Iris pigment epithelial cell (primary cell): Measurements from ENCODE around the gene ARHGEF10L.

ENCODE experiments used
- DNase-seq: peaks from one replicate; pipeline ENCODE4 v3.0.0-alpha.2; 2011; ENCODE audit warnings: low read depth

ARHGEF10L gene

DNA sequence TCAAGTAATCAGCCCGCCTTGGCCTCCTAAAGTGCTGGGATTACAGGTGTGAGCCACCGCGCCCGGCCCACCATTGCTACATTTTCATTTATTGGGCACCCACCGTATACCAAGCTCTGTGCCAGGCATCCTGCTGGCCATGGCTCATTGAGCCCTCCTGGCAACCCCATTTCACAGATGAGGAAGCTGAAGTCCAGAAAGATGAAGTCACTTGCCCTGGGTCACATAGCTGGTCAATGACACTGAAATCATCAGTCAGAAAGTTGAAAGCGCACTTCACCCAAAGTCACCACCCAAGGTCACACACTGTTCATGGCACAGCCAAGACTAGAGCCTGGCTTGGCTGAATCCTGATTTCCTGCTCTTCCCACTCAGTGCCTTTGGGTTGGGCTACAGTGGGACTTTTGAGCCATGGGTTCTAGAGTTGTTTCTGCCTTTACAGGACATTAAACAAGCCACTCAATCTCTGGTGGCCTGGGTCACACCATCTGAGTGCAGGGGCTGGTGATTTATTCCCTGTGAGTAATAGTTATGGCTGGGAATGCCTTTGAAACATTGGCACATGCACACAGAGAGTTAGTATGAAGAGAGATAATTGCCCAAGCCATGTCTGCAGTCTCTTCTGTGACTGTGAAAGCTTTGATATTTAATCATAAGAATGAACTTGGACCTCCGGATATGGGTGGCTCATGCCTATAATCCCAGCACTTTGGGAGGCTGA lies 16.0 kb upstream of the ARHGEF10L start:
- no peak for DNase-seq

- DNase-seq, result no peak
Observed at GRCh38 chr1:17524645-17525044, 14.9 kb upstream of the ARHGEF10L start.

DNA sequence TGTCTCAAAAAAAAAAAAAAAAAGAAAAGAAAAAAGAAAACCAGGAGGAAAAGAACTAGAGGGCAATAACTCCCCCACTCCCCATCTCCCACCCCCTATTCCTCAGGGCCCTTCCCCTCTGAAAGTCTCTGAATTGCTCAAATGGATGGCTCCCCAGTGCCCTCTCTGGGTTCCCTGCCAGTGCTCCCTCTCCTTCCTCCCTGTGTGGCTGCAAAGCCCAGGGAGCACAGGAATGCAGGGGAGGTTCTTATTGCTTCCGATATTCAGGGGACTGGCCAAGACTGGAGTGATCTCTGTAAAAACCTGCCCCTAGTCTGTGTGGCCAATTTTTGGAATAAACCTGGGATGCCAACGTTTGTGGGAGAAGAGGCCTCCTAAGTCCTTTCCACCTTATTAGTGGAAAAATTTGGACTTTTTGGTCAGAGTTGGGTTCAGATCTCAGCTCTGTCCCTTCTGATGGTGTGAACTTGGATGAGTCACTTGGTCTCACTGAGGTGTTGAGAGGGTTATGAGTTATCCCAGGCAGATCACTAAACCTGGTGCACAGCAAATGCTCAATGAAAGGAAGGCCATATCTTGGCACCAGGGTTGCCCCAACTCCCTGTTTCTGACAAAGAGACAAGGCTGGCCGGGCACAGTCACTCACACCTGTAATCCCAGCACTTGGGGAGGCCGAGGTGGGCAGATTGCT lies 13.4 kb upstream of the ARHGEF10L start:
- no peak for DNase-seq

DNA sequence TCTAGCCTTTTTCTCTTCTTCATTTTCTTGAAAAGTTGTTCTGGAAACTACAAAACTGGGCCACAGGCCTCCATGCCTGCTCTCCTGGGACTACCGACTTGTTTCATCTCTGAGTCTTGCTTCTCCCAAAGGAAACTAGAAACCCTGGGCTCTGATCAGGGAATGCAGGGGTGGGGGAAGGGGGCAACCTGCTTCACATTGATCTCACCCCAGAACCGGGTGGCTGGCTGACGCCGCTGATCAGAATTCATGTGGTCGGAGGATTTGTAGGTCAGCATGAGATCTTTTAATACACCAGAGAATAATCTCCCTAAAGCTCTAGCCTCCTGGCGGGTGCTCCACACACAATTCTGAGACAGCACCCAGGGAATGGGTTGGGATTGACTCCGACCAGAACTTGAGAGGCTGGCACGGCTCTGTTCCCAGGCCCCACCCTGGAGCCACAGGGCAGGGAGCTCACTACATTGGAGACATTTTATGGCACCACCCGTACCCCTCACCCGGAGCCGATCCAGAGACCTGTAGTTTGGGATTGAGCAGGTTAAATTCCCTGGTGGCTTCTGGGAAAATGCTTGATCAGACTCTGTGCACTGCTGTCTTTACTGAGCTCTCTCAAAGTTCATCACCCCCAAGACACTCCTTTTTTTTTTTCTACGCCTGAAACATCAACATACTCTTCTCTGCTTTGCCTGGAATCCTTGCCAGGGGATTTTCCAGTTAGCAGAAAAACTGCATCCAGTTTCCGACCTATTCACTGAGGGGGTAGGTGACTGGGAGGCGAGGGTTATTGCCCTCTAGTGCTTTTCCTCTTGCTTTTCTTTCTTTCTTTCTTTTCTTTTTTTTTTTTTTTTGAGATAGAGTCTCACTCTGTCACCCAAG lies 12.2 kb upstream of the ARHGEF10L start:
- DNase-seq, result peak; percentile 76

DNA sequence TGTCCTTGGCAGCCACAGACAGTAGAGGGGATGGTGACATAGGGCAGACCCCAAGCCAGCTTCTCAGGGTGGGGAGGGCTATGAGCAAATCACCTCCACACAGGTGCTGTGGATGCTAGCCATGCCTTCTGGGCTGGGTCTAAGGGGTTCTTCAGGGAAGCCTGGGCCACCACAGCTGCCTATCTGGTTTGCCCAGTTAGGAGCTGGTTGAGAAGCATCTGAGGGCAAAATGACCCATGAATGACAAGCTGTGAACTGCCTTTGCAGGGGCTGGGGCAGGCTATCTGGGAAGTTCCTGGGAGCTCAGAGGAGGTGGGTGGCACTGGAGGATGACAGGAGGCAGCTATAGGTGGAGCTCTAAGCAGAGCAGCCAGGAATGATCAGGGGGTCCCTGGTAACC lies 10.1 kb upstream of the ARHGEF10L start:
- no peak for DNase-seq

GRCh38 chr1:17531343-17531681 lies 8.2 kb upstream of the ARHGEF10L start:
- DNase-seq, result no peak

DNA sequence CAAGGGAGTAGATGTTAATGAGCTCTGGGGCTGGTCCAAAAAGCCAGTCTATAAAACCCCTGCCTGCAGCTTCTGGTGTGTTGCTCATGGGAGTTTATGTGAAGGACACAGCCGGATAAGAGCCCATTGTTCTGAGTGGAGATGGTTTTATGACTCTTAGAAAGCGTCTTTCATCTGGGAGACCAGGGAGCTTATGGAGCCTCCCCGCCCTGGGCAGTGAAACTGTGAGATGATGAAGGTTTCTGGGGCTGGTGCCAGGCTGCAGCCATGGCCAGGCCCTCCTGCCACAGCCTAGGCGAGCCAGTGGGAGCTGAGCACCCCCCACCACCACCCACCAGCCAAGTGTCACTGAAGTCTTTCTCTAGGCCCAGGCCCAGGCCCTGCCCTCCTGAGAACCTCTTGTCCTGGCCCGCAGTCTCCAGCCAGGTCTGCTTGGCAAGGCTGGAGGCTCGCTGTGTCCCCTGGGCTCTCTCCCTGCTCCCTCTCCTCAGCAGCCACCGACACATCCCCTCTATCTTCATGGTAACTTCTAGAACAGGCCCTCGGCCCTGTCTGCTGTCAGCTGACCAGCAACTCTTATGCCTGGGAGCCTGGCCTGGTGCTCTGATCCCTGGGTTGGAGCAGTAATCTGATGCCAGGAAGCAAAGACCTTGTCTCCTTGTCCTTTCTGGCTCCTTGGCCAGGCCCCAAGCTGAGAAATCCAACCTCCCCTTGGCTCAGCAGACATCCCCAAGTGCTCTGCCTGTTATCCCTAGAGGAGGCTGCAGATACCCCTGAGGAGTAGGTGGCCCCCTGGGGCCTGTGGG lies 7.6 kb upstream of the ARHGEF10L start:
- DNase-seq, result peak; percentile 26

- no peak for DNase-seq
Observed at GRCh38 chr1:17533201-17533600, 6.3 kb upstream of the ARHGEF10L start.

DNA sequence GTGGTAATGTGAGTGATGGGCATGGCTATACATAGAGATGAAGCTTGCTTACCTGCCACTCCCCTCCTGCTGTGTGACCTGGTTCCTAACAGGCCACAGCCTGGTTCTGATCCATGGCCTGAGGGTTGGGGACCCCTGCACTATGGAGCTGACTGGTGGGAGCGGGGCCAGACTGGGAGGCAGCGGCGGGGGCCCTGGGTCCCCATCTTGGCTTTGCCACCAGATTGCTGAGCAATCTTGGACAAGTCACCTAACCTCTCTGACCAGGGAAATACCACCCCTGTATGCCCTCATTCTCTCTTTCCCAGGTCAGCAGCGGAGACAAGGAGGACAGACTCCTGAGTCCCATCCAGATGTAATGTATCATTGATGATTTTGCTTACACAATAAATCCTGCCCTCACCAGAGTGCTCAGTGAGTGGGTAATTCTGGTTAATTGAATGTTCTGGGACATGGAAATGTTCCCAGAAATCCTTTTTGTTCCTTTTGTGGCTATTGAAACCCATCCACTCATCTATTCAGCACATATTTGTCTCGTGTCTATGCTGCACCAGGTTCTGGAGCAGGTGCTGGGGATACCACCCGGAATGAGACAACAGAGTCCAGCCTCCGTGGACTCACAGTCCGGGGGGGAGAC lies 4.1 kb upstream of the ARHGEF10L start:
- DNase-seq, result no peak

GRCh38 chr1:17538010-17538409 lies 1.5 kb upstream of the ARHGEF10L start:
- no peak for DNase-seq

GRCh38 chr1:17538428-17539117 lies 925 bp upstream of the ARHGEF10L start:
- DNase-seq, result peak; percentile 36

- DNase-seq, result no peak
Observed at GRCh38 chr1:17539118-17539476, 401 bp upstream of the ARHGEF10L start.

DNA sequence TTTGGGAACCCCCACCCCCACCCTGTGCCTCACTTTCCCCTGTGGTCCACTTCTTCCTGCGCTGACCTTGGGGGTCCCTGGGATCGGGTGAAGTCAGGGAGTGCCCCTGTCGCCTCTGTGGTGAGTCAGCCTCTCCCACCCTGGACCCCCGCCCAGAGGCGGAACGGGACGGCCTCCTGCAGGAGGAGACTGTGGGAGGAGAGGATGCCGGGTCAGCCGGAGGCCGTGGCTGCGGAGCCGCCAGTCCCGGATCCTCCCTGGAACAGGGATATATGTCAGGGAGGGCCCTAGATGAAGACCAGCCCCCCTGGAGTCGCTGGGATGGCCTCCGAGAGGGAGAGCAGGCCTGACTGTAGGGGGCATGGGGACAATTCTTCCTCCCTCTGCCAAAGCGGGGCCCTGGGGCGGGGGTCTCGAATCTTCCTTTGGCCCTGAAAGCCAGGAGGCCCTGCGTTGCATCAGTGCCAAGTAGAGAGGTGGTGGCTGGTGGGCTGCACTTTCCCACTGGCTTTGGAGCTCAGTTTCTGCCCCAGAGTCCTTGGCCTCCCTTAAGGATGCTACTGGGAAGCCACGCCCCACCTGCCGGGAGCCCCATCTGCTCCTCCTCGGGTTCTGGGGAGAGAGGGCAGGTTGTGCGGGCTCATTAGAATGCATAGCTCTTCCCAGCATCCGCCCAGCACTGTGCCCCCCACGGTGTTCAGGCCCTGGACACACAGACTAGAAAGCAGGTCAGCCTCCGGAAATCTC lies 930 bp downstream of the ARHGEF10L start:
- no peak for DNase-seq

- no peak for DNase-seq
Observed at GRCh38 chr1:17542645-17543044, 3.1 kb downstream of the ARHGEF10L start.

DNA sequence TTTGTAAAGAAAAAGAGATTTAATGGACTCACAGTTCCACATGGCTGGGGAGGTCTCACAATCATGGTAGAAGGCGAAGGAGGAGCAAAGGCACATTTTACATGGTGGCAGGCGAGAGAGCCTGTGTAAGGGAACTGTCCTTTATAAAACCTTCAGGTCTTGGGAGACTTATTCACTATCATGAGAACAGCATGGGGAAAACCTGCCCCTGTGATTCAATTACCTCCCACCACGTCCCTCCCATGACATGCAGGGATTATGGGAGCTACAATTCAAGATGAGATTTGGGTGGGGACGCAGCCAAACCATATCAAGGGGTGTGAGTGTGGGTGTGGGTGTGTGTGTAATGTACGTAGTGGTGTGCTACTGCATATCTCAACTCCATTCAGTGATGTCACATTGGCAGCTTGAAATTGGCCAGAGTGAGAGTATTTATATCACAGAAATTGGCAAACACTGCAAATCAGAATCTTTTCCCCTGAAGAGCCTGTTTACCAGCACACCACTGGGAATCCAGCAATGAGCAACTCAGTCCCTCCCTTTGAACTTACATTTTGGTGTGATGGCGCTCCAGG lies 5.4 kb downstream of the ARHGEF10L start:
- no peak for DNase-seq

GRCh38 chr1:17545356-17545755 lies 5.9 kb downstream of the ARHGEF10L start:
- peak; percentile 76 for DNase-seq

GRCh38 chr1:17546946-17547670 lies 7.6 kb downstream of the ARHGEF10L start:
- DNase-seq, result no peak

DNA sequence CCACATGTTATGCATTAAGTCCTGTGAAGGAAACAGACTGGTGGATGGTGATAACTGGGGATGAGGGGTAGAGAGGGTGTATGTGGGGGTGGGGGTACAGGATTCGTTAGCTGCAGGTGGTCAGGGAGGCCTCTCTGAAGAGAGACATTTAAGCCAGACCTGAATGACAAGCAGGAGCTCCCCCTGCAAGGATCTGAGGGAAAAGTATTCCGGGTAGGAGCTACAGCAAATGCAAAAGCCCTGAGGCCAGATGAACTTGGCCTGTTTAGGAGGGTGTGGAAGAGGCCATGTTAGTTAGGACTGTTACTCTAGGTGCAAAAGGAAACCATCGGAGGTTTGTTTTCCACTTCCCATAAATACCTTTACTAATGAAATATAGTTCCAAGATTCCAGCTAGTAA lies 9.9 kb downstream of the ARHGEF10L start:
- no peak for DNase-seq
